Calu3 (cell line): ENCODE results near the gene PRELP. TPM values are rescaled to one million over a fixed set of nuclear protein-coding genes. Genes with fewer than 3 reads are reported as not detected.

Experiments used
- BruUV-seq: library from RNA; stranded (reverse); fragments of 400-500 nt; replicated peaks from 2 replicates; lab custom pipeline; 2021; lab: Mats Ljungman, UMichigan
- CTCF ChIA-PET: fragments of 300-600 bp; sonication (Branson Sonifier 250); formaldehyde crosslinking; loops from one replicate; lab custom pipeline; 2022; ENCODE audit warnings: antibody characterized with exemption; lab: Charles Lee
- DNase-seq: peaks from one replicate; pipeline ENCODE4 v3.0.0; 2022
- H3K27ac Mint-ChIP-seq: one replicate; pipeline ENCODE4 v1.8.0; 2022; ENCODE audit warnings: mixed read lengths; ENCODE audit not compliant: unreplicated experiment
- H3K27me3 Mint-ChIP-seq: one replicate; pipeline ENCODE4 v1.8.0; 2022; ENCODE audit warnings: mixed read lengths; ENCODE audit not compliant: unreplicated experiment
- H3K36me3 Mint-ChIP-seq: one replicate; pipeline ENCODE4 v1.8.0; 2022; ENCODE audit warnings: mild to moderate bottlenecking, moderate library complexity, mixed read lengths; ENCODE audit not compliant: insufficient read depth, unreplicated experiment
- H3K4me1 Mint-ChIP-seq: one replicate; pipeline ENCODE4 v1.8.0; 2022; ENCODE audit warnings: mild to moderate bottlenecking, low read depth, mixed read lengths; ENCODE audit not compliant: unreplicated experiment
- H3K4me3 Mint-ChIP-seq: one replicate; pipeline ENCODE4 v1.8.0; 2022; ENCODE audit warnings: mild to moderate bottlenecking, low read depth, moderate library complexity, mixed read lengths; ENCODE audit not compliant: unreplicated experiment
- H3K9me3 Mint-ChIP-seq: one replicate; pipeline ENCODE4 v1.8.0; 2022; ENCODE audit warnings: low read depth, mixed read lengths; ENCODE audit not compliant: unreplicated experiment
- CTCF ChIP-seq: fragments of 200-600 bp; IDR thresholded peaks from one replicate; pipeline ENCODE4 v1.8.0; 2022; ENCODE audit warnings: antibody characterized with exemption; ENCODE audit not compliant: unreplicated experiment
- intact Hi-C: fragments of 100-400 bp; cut with micrococcal nuclease; formaldehyde crosslinking; loops from one replicate; pipeline ENCODE4 v1.10.0; 2022; ENCODE audit not compliant: unreplicated experiment
- total RNA-seq: library from RNA; stranded (reverse); gene quantifications from 2 replicates; pipeline ENCODE4 v1.2.3, GENCODE V29; 2022

Gene PRELP
- total RNA-seq, 1 experiment from 2014 or later, result not detected

- Mint-ChIP-seq H3K9me3 (no peaks in the 10 kb centered on the region), H3K4me3 (no peak overlapping the region), H3K27ac (no peak overlapping the region), H3K27me3 (peaks cover 98% of the 10 kb centered on the region), H3K4me1 (no peaks in the 10 kb centered on the region), H3K36me3 (no peaks in the 10 kb centered on the region)
- no peak for TF ChIP-seq CTCF
- CTCF ChIA-PET, result no interaction called here
- intact Hi-C loops, result no loop called here
- no TSS peak for BruUV-seq
- DNase-seq, result no peak
These were observed 15.9 kb upstream of the PRELP start for GRCh38 chr1:203459671-203460201.

- H3K27ac Mint-ChIP-seq, result no peak overlapping the region
- no peaks in the 10 kb centered on the region for H3K9me3 Mint-ChIP-seq
- no TSS peak for BruUV-seq
- no peak overlapping the region for H3K4me3 Mint-ChIP-seq
- CTCF ChIA-PET, result no interaction called here
- H3K4me1 Mint-ChIP-seq, result no peaks in the 10 kb centered on the region
- H3K27me3 Mint-ChIP-seq, result peaks cover 96% of the 10 kb centered on the region
- no peak for TF ChIP-seq CTCF
- intact Hi-C loops, result no loop called here
- no peaks in the 10 kb centered on the region for H3K36me3 Mint-ChIP-seq
- DNase-seq, result no peak
These were observed 13.9 kb upstream of the PRELP start for GRCh38 chr1:203461717-203462116.

- Mint-ChIP-seq H3K4me1 (no peaks in the 10 kb centered on the region), H3K9me3 (no peaks in the 10 kb centered on the region), H3K36me3 (no peaks in the 10 kb centered on the region), H3K27me3 (peaks cover 96% of the 10 kb centered on the region), H3K27ac (no peak overlapping the region), H3K4me3 (no peak overlapping the region)
- CTCF ChIA-PET, result no interaction called here
- no TSS peak for BruUV-seq
- no peak for DNase-seq
- intact Hi-C loops, result no loop called here
- no peak for TF ChIP-seq CTCF
These were observed 13.5 kb upstream of the PRELP start for GRCh38 chr1:203462143-203462542.

GRCh38 chr1:203462878-203463277, 12.7 kb upstream of the PRELP start:
- H3K36me3 Mint-ChIP-seq, result no peaks in the 10 kb centered on the region
- TF ChIP-seq CTCF, result no peak
- BruUV-seq, result no TSS peak
- no peak overlapping the region for H3K27ac Mint-ChIP-seq
- no peak overlapping the region for H3K4me3 Mint-ChIP-seq
- H3K4me1 Mint-ChIP-seq, result no peaks in the 10 kb centered on the region
- CTCF ChIA-PET, result interaction anchor here (0.7 to 0.8 kb wide), 2 partner anchors 13 to 1514 kb away, joined by 3 to 4 read pairs; partner anchors contain the start of gene PRELP
- peaks cover 96% of the 10 kb centered on the region for H3K27me3 Mint-ChIP-seq
- intact Hi-C loops, result no loop called here
- no peaks in the 10 kb centered on the region for H3K9me3 Mint-ChIP-seq
- no peak for DNase-seq
